NK-92 treated with Interleukin-12 subunit alpha and Interleukin-12 subunit beta, amount 100 ng/mL, for 24 hours (cell line): Measurements from ENCODE around the gene PRPH2.
A peak's percentile ranks its signal among the peaks of the same experiment; 100 is the strongest.
"Not testable (repeated sequence)": the region's sequence is repeated elsewhere in the genome, so short reads cannot be mapped to it uniquely, and the experiment has no call there.

Source experiments
- DNase-seq: peaks from one replicate; lab custom pipeline; 2025; lab: John Stamatoyannopoulos, UW

The PRPH2 gene

DNA sequence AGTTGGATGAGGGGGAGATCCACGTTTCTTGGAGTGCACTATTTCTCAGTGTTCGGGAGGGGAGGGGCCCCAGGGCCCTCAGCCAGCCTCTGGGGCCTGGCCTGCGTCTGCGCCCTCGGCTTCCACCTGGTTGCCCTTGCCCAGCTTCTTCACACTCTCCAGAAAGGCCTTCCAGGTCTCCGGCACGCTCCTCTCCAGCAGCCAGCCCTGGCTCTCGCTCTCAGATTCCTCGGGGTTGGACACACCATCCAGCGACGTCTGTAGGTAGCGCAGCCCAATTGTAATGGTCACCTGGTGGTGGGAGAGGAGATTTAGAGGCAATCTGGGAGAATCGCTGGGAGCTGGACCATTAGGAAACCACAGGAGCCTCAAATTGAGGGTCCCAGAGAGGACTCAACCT, 24.2 kb downstream of the PRPH2 start:
- no peak for DNase-seq

GRCh38 chr6:42697268-42697655, 25.1 kb downstream of the PRPH2 start:
- DNase-seq: no peak

DNA sequence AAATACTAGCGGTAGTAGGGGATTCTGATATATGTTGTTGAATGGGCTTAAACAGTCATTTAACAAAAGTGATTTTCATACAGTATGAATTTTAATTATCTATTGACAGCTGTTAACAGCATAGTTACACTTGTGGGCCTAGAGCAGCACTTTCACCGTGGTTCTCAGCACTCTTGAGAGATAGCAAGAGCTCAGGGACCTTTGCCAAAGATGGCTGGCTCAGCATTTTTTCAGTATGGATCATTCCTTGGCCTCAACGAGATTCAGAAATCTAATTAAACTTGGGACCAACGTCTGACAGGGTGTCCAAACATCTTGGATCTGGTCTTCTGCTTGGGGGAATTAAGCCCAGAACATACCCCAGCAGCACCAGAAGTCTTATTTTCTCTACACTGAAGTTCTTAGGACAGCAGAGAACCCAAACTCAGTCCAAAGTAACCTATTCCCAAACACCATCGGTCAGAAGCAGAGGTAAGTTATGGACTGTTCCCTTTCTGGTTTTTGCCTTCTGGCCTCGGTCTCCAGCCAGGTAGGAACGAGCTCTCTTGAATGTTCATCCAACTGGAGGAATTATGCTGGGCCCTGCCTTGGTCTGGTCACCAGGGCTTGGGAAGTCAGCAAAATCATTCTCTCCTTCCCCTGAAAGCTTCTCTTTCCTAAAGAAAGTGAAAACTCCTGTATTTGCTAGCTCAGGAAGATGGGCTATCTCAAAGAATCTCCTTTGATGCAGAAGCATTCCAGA, 25.7 kb downstream of the PRPH2 start:
- no peak for DNase-seq

- DNase-seq: no peak
These were observed 27.8 kb downstream of the PRPH2 start for GRCh38 chr6:42694586-42694985.

DNA sequence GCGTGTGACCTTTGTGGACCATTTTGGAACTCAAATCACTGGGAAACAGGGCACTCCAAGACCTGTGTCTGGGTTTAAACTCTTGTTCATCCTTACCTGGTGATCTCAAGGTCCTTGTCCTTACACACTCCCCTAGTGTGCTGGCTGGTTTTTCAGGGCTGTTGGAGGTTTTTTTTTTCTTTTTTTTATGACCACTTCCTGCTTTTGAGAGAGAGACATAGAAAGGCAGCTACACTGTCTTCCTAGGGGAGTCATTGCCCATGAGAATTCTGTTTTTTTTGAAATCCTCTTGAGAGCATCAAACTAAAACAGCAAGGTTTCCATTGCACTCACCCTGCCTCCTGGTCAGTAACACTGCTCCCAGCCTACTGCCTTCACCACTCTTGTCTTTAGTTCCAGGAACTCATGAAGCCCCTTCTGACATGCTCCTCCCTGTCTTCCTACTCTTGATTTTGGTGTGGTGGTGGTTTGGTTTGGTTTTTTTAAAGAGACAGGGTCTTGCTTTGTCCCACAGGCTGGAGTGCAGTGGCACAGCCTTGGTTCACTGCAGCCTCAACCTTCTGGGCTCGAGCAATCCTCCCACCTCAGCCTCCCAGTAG, 28.6 kb downstream of the PRPH2 start:
- no peak for DNase-seq

GRCh38 chr6:42692137-42692911, 30.1 kb downstream of the PRPH2 start:
- DNase-seq: no peak

DNA sequence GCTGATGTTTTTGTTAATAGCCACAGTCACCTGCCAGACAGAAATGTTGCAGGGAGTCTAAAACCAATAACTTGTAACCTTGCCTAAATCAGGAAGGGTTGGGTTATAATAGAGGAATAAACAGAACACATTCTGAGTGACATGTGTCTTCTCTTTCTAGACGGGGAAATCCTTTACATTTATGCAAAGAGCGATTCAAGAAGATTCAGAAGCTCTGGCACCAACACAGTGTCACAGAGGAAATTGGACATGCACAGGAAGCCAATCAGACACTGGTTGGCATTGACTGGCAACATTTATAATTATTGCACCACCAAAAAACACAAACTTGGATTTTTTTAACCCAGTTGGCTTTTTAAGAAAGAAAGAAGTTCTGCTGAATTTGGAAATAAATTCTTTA, 31.5 kb downstream of the PRPH2 start:
- DNase-seq: no peak

- DNase-seq: no peak
These were observed 32.2 kb downstream of the PRPH2 start for GRCh38 chr6:42690151-42690702.

GRCh38 chr6:42689371-42689770, 33.0 kb downstream of the PRPH2 start:
- DNase-seq: no peak

- no peak for DNase-seq
These were observed 34.1 kb downstream of the PRPH2 start for GRCh38 chr6:42688281-42688680.

GRCh38 chr6:42679358-42679757, 43.0 kb downstream of the PRPH2 start:
- no peak for DNase-seq

- DNase-seq: no peak
These were observed 47.6 kb downstream of the PRPH2 start for GRCh38 chr6:42674780-42675179.

GRCh38 chr6:42674368-42674767, 48.0 kb downstream of the PRPH2 start:
- not testable (repeated sequence) for DNase-seq

DNA sequence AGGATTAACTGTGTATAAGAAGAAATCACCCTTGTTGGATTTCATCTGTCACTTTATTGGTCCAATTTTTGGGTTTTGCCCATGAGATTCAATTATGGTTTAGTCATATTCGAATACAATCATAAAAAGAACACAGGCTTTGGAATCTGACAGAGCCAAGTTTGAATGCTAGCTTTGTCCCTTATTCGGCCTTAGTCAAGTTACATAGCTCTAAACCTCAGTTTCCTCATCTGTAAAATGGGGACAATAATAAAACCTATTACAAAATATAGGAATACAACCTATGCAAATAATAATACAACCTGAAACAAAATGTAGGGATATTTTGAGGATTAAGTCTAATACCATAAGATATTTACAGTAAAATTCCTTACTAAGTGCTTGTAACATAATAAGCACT, 57.7 kb downstream of the PRPH2 start:
- no peak for DNase-seq

DNA sequence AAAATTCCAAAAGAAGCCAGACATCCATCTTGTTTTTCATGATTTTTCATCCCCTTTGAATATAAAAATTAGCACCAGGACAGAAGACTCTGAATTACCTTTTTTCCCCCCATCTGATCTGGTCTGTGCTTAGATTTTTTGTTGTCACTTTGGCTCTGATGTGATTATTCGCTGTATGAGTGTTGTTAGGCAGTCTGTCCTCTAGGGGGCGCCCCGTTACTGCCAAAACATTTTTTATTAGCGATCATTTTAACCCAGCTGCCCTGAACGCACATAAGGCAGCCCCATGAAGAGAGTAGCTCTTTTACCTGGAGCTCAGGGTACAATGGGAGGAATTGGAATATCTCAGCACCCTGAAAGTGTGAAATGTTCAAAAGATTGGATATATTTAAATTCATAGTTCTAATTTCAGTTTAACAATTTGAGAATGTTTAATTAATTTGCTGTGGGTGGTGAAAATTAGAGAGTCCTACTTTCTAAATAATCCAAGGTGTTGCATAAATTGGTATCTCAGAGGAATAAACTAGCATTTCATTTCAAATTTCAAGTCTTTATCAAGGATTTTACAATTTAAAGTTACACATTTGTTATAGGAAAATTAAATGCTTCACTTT, 60.8 kb downstream of the PRPH2 start:
- peak; percentile 46 for DNase-seq

- no peak for DNase-seq
These were observed 62.6 kb downstream of the PRPH2 start for GRCh38 chr6:42659806-42660205.

DNA sequence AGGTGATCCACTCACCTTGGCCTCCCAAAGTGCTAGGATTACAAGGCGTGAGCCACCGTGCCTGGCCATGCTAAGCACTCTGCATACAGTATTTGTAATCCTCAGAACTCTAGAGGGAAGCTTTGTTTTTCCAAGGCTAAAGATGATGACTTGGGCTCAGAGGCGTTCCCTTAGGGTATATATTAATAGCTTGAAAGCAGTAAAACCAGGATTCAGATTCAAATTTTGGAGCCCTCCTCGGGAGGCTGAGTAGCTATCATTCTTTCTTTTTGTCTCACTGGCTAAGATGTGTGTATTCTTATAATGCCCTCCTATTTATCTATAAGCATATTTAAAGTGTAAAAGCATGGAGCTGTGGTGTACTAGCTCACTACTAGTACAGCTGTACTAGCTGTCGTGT, 68.5 kb downstream of the PRPH2 start:
- DNase-seq: no peak

- no peak for DNase-seq
These were observed 70.2 kb downstream of the PRPH2 start for GRCh38 chr6:42652024-42652746.
